ENCODE results near the gene CUL4B.
A peak's percentile ranks its signal among the peaks of the same experiment; 100 is the strongest.

The CUL4B gene

GRCh38 chrX:120522820-120523219, 37.9 kb downstream of the CUL4B start:
- no peak overlapping the region for H3K4me2 ChIP-seq (ENCODE audit: low read length)
- H3K9me3 ChIP-seq (ENCODE audit: control insufficient read depth, insufficient read depth, low read length) = no peaks in the 10 kb centered on the region
- no peaks in the 10 kb centered on the region for H3K9me2 ChIP-seq (replicated peaks; ENCODE audit: control insufficient read depth, low read length)
- H3K4me1 ChIP-seq (ENCODE audit: control insufficient read depth, low read length) = no peaks in the 10 kb centered on the region
- H3K36me3 ChIP-seq (ENCODE audit: control insufficient read depth, low read length) = peaks cover 10% of the 10 kb centered on the region
- no peaks in the 10 kb centered on the region for H3K79me2 ChIP-seq (ENCODE audit: control insufficient read depth, low read length)
- H3F3A ChIP-seq (ENCODE audit: control insufficient read depth, insufficient read depth) = no peaks in the 10 kb centered on the region
- TF ChIP-seq EZH2phosphoT487 (IDR thresholded peaks at IDR 0.05; ENCODE audit: borderline replicate concordance, low read length) = no peak
- no peak for TF ChIP-seq CTCF (IDR thresholded peaks at IDR 0.05; ENCODE audit: low read depth, low read length, poor library complexity, severe bottlenecking)
- H3K27me3 ChIP-seq (ENCODE audit: control insufficient read depth, low read length) = no peaks in the 10 kb centered on the region
- no peak overlapping the region for H3K4me3 ChIP-seq (ENCODE audit: low read length)
- H4K20me1 ChIP-seq (ENCODE audit: control insufficient read depth, insufficient read depth, low read depth, low read length) = no peaks in the 10 kb centered on the region
- H3K27ac ChIP-seq (ENCODE audit: low read depth, low read length) = no peak overlapping the region

- Histone ChIP-seq H3K4me1 (ENCODE audit: control insufficient read depth, low read length) (no peaks in the 10 kb centered on the region), H3K4me2 (ENCODE audit: low read length) (no peak overlapping the region), H3K27me3 (ENCODE audit: control insufficient read depth, low read length) (no peaks in the 10 kb centered on the region), H3K36me3 (ENCODE audit: control insufficient read depth, low read length) (no peaks in the 10 kb centered on the region), H3K79me2 (ENCODE audit: control insufficient read depth, low read length) (no peaks in the 10 kb centered on the region), H3F3A (ENCODE audit: control insufficient read depth, insufficient read depth) (no peaks in the 10 kb centered on the region), H4K20me1 (ENCODE audit: control insufficient read depth, insufficient read depth, low read depth, low read length) (no peaks in the 10 kb centered on the region), H3K4me3 (ENCODE audit: low read length) (no peak overlapping the region), H3K9me3 (ENCODE audit: control insufficient read depth, insufficient read depth, low read length) (no peaks in the 10 kb centered on the region), H3K27ac (ENCODE audit: low read depth, low read length) (no peak overlapping the region), H3K9me2 (replicated peaks; ENCODE audit: control insufficient read depth, low read length) (no peaks in the 10 kb centered on the region)
- TF ChIP-seq EZH2phosphoT487 (IDR thresholded peaks at IDR 0.05; ENCODE audit: borderline replicate concordance, low read length) (no peak), CTCF (IDR thresholded peaks at IDR 0.05; ENCODE audit: low read depth, low read length, poor library complexity, severe bottlenecking) (no peak)
These were observed 42.8 kb downstream of the CUL4B start for GRCh38 chrX:120517936-120518335.

GRCh38 chrX:120514236-120514635, 46.5 kb downstream of the CUL4B start:
- Histone ChIP-seq H4K20me1 (ENCODE audit: control insufficient read depth, insufficient read depth, low read depth, low read length) (no peaks in the 10 kb centered on the region), H3K27ac (ENCODE audit: low read depth, low read length) (no peak overlapping the region), H3K36me3 (ENCODE audit: control insufficient read depth, low read length) (no peaks in the 10 kb centered on the region), H3K79me2 (ENCODE audit: control insufficient read depth, low read length) (no peaks in the 10 kb centered on the region), H3K27me3 (ENCODE audit: control insufficient read depth, low read length) (no peaks in the 10 kb centered on the region), H3K9me2 (replicated peaks; ENCODE audit: control insufficient read depth, low read length) (no peaks in the 10 kb centered on the region), H3K4me1 (ENCODE audit: control insufficient read depth, low read length) (no peaks in the 10 kb centered on the region), H3K4me2 (ENCODE audit: low read length) (no peak overlapping the region), H3K4me3 (ENCODE audit: low read length) (no peak overlapping the region), H3F3A (ENCODE audit: control insufficient read depth, insufficient read depth) (no peaks in the 10 kb centered on the region), H3K9me3 (ENCODE audit: control insufficient read depth, insufficient read depth, low read length) (no peaks in the 10 kb centered on the region)
- TF ChIP-seq CTCF (IDR thresholded peaks at IDR 0.05; ENCODE audit: low read depth, low read length, poor library complexity, severe bottlenecking) = peak; percentile 38
- TF ChIP-seq EZH2phosphoT487 (IDR thresholded peaks at IDR 0.05; ENCODE audit: borderline replicate concordance, low read length) = no peak

- Histone ChIP-seq H4K20me1 (ENCODE audit: control insufficient read depth, insufficient read depth, low read depth, low read length) (no peaks in the 10 kb centered on the region), H3K79me2 (ENCODE audit: control insufficient read depth, low read length) (no peaks in the 10 kb centered on the region), H3K27ac (ENCODE audit: low read depth, low read length) (no peak overlapping the region), H3F3A (ENCODE audit: control insufficient read depth, insufficient read depth) (no peaks in the 10 kb centered on the region), H3K4me1 (ENCODE audit: control insufficient read depth, low read length) (no peaks in the 10 kb centered on the region), H3K27me3 (ENCODE audit: control insufficient read depth, low read length) (no peaks in the 10 kb centered on the region), H3K9me3 (ENCODE audit: control insufficient read depth, insufficient read depth, low read length) (no peaks in the 10 kb centered on the region), H3K36me3 (ENCODE audit: control insufficient read depth, low read length) (no peaks in the 10 kb centered on the region), H3K4me3 (ENCODE audit: low read length) (no peak overlapping the region), H3K4me2 (ENCODE audit: low read length) (no peak overlapping the region), H3K9me2 (replicated peaks; ENCODE audit: control insufficient read depth, low read length) (no peaks in the 10 kb centered on the region)
- no peak for TF ChIP-seq EZH2phosphoT487 (IDR thresholded peaks at IDR 0.05; ENCODE audit: borderline replicate concordance, low read length)
- no peak for TF ChIP-seq CTCF (IDR thresholded peaks at IDR 0.05; ENCODE audit: low read depth, low read length, poor library complexity, severe bottlenecking)
These were observed 48.1 kb downstream of the CUL4B start for GRCh38 chrX:120512627-120513026.

Measured in DOHH2 (cell line).